Immature natural killer cell (primary cell): ENCODE measurements around the gene HCN2. TPM values are rescaled to one million over a fixed set of nuclear protein-coding genes. Genes with fewer than 3 reads are reported as not detected.

ENCODE experiments used
- DNase-seq, 3 donors: peaks; one replicate each; pipeline ENCODE4 v3.0.0; 2022; ENCODE audit warnings: mixed read lengths in 1 of 3
- H3K27ac Mint-ChIP-seq, 6 donors: one replicate each; pipeline ENCODE4 v1.8.0; 2020; ENCODE audit warnings: mixed read lengths in 6 of 6, mild to moderate bottlenecking in 5 of 6, inconsistent platforms in 4 of 6, moderate library complexity in 3 of 6
- H3K27me3 Mint-ChIP-seq, 3 donors: one replicate each; pipeline ENCODE4 v1.8.0; 2020 to 2021; ENCODE audit warnings: low read depth in 3 of 3, mild to moderate bottlenecking in 3 of 3, mixed read lengths in 3 of 3, moderate library complexity in 3 of 3, inconsistent platforms in 1 of 3
- H3K36me3 Mint-ChIP-seq, 3 donors: one replicate each; pipeline ENCODE4 v1.8.0; 2020; ENCODE audit warnings: mixed read lengths in 3 of 3, inconsistent platforms in 2 of 3, mild to moderate bottlenecking in 2 of 3
- H3K4me1 Mint-ChIP-seq, 2 donors: one replicate each; pipeline ENCODE4 v1.8.0; 2020; ENCODE audit warnings: inconsistent platforms in 2 of 2, mild to moderate bottlenecking in 2 of 2, mixed read lengths in 2 of 2, moderate library complexity in 1 of 2
- H3K4me3 Mint-ChIP-seq, 5 donors: one replicate each; pipeline ENCODE4 v1.8.0; 2020; ENCODE audit warnings: mild to moderate bottlenecking in 5 of 5, mixed read lengths in 5 of 5, inconsistent platforms in 3 of 5, moderate library complexity in 3 of 5
- H3K9me3 Mint-ChIP-seq, 6 donors: one replicate each; pipeline ENCODE4 v1.8.0; 2020; ENCODE audit warnings: mild to moderate bottlenecking in 6 of 6, mixed read lengths in 6 of 6, inconsistent platforms in 4 of 6, moderate library complexity in 3 of 6
- polyA plus RNA-seq, 3 donors: library from polyadenylated mRNA; unstranded; fragments of 300-500 nt; fragmentation: Illumina TruSeq; gene quantifications; one replicate each; pipeline ENCODE4 v1.2.3, GENCODE V29; 2021

Gene HCN2
- polyA plus RNA-seq, 3 donors from 2014 or later, result not detected

DNA sequence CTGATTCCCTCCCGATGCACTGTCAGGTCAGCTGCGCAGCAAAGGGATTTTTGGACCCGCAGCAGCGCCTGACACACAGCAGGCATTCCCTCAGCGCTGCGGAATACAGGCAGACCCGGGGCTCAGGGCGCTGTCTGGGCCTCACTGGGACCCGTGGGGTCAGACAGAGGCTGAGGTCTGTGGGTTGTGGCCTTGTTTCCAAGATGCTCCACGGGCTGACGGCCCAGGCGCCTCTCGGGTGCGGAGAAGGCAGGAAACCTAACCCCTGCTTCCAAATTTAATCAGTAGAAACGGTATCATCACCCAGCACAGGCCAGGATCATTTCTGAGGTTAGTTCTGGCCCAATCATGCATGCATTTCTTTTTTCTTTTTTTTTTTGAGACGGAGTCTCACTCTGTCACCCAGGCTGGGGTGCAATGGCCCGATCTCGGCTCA is 74.0 kb downstream of the HCN2 start:
- Mint-ChIP-seq H3K9me3 (peaks cover 0 to 2% (median 0%) of the 10 kb centered on the region in 6 donors), H3K4me3 (peak overlapping the region; percentile 73 to 83 (median 78)), H3K36me3 (no peaks in the 10 kb centered on the region), H3K27me3 (peaks cover 30 to 51% (median 37%) of the 10 kb centered on the region in 3 donors), H3K4me1 (peaks cover 33 to 38% of the 10 kb centered on the region in 2 donors), H3K27ac (peak overlapping the region; percentile 85 to 93 (median 92))
- DNase-seq, result no peak

- DNase-seq, result peak; percentile 71 to 75 (median 74)
- peaks cover 31 to 43% (median 31%) of the 10 kb centered on the region in 3 donors for H3K27me3 Mint-ChIP-seq
- H3K36me3 Mint-ChIP-seq, result no peaks in the 10 kb centered on the region
These were observed 75.3 kb downstream of the HCN2 start for GRCh38 chr19:664913-665443.

More at GRCh38 chr19:664913-665443, 75.3 kb downstream of the HCN2 start:
- H3K4me1 Mint-ChIP-seq, result peaks cover 25 to 27% of the 10 kb centered on the region in 2 donors
- H3K27ac Mint-ChIP-seq, result peak overlapping the region in 5 of 6 donors; percentile 81 to 93 (median 89)
- peak overlapping the region; percentile 62 to 82 (median 72) for H3K4me3 Mint-ChIP-seq
- peaks cover 0 to 3% (median 0%) of the 10 kb centered on the region in 6 donors for H3K9me3 Mint-ChIP-seq

Other genes starting within 250 kb of the HCN2 start
- gene MIER2, start 245.1 kb upstream of the HCN2 start, polyA plus RNA-seq, result 1 to 10 TPM; 2.0 to 5.8 (median 4.9) TPM
- gene C2CD4C, start 180.7 kb upstream of the HCN2 start, polyA plus RNA-seq, result not detected
- gene SHC2, start 128.8 kb upstream of the HCN2 start, polyA plus RNA-seq, result not detected
- gene MADCAM1, start 93.4 kb upstream of the HCN2 start, polyA plus RNA-seq, result under 1 TPM in 1 of 3 donors, not detected in 2; 0.30 TPM
- 10 to 100 TPM; 28.8 to 63.6 (median 37.0) TPM for gene TPGS1, start 82.4 kb upstream of the HCN2 start, polyA plus RNA-seq
- gene CDC34, start 58.1 kb upstream of the HCN2 start, polyA plus RNA-seq, result 10 to 100 TPM; 40.6 to 57.7 (median 48.5) TPM
- gene GZMM, start 45.8 kb upstream of the HCN2 start, polyA plus RNA-seq, result 100 to 1,000 TPM; 584 to 982 (median 652) TPM
- gene BSG, start 17.3 kb upstream of the HCN2 start, polyA plus RNA-seq, result 100 to 1,000 TPM; 513 to 682 (median 576) TPM
- gene POLRMT, start 43.7 kb downstream of the HCN2 start, polyA plus RNA-seq, result 10 to 100 TPM; 26.6 to 38.1 (median 37.5) TPM
- gene FGF22, start 50.0 kb downstream of the HCN2 start, polyA plus RNA-seq, result under 1 TPM in 1 of 3 donors, not detected in 2; 0.54 TPM
- gene RNF126, start 73.3 kb downstream of the HCN2 start, polyA plus RNA-seq, result 100 to 1,000 TPM in 1 of 3 donors, 10 to 100 TPM in 2; 78.7 to 119 (median 94.4) TPM
- 1 to 10 TPM in 2 of 3 donors, not detected in 1; 1.4 to 2.6 TPM for gene FSTL3, start 86.5 kb downstream of the HCN2 start, polyA plus RNA-seq
- 10 to 100 TPM in 1 of 3 donors, 1 to 10 TPM in 2; 5.8 to 41.4 (median 6.3) TPM for gene PRSS57, start 105.6 kb downstream of the HCN2 start, polyA plus RNA-seq
- gene PALM, start 119.1 kb downstream of the HCN2 start, polyA plus RNA-seq, result not detected
- gene MISP, start 161.2 kb downstream of the HCN2 start, polyA plus RNA-seq, result not detected
- gene PTBP1, start 207.6 kb downstream of the HCN2 start, polyA plus RNA-seq, result 100 to 1,000 TPM in 1 of 3 donors, 10 to 100 TPM in 2; 70.0 to 185 (median 87.8) TPM
- gene PLPPR3, start 232.1 kb downstream of the HCN2 start, polyA plus RNA-seq, result not detected
- gene AZU1, start 238.0 kb downstream of the HCN2 start, polyA plus RNA-seq, result not detected